ENCODE measurements around the gene WSCD2. TPM values are rescaled to one million over a fixed set of nuclear protein-coding genes. Genes with fewer than 3 reads are reported as not detected.

The WSCD2 gene
- total RNA-seq, 4 donors from 2014 or later = 0.13 to 4.6 (median 0.29) TPM

GRCh38 chr12:108169708-108170107 lies 40.6 kb downstream of the WSCD2 start:
- Histone ChIP-seq H3K36me3 (no peaks in the 10 kb centered on the region), H3K9me3 (no peaks in the 10 kb centered on the region), H3K4me1 (no peaks in the 10 kb centered on the region), H3K27me3 (peaks cover 5% of the 10 kb centered on the region), H3K4me3 (no peak overlapping the region), H3K27ac (no peak overlapping the region)
- 54% methylated on average over 2 of the region's 2 CpGs for WGBS
- no peak for TF ChIP-seq POLR2AphosphoS5 (IDR thresholded peaks at IDR 0.05)
- TF ChIP-seq EP300 (IDR thresholded peaks at IDR 0.05) = no peak
- TF ChIP-seq POLR2A (IDR thresholded peaks at IDR 0.05) = no peak
- TF ChIP-seq, protein P1, sequence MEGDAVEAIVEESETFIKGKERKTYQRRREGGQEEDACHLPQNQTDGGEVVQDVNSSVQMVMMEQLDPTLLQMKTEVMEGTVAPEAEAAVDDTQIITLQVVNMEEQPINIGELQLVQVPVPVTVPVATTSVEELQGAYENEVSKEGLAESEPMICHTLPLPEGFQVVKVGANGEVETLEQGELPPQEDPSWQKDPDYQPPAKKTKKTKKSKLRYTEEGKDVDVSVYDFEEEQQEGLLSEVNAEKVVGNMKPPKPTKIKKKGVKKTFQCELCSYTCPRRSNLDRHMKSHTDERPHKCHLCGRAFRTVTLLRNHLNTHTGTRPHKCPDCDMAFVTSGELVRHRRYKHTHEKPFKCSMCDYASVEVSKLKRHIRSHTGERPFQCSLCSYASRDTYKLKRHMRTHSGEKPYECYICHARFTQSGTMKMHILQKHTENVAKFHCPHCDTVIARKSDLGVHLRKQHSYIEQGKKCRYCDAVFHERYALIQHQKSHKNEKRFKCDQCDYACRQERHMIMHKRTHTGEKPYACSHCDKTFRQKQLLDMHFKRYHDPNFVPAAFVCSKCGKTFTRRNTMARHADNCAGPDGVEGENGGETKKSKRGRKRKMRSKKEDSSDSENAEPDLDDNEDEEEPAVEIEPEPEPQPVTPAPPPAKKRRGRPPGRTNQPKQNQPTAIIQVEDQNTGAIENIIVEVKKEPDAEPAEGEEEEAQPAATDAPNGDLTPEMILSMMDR (IDR thresholded peaks at IDR 0.05) = no peak
- DNase-seq (ENCODE audit: low spot score in 2 of 2) = no peak

DNA sequence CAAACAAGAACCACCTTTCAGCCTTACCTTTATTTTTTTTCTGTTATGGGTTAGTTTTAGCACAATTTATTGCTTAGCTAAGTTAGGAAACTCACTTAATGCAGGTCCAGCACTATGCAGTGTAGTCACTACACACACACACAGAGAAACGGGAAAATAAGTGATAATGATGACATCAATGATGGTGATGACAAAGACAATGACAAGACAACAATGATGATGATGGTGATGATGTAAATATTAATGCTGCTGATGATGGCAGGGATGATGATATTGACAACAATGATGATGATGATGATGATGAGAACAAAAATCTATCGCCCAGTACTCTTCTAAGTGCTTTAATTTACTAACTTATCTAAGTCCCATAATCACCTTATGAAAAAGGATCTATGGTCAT lies 41.1 kb downstream of the WSCD2 start:
- TF ChIP-seq POLR2A (IDR thresholded peaks at IDR 0.05) (no peak), POLR2AphosphoS5 (IDR thresholded peaks at IDR 0.05) (no peak), EP300 (IDR thresholded peaks at IDR 0.05) (no peak)
- TF ChIP-seq, protein P1 (IDR thresholded peaks at IDR 0.05) = no peak
- H3K9me3 ChIP-seq = no peaks in the 10 kb centered on the region
- 78% methylated on average over 2 of the region's 2 CpGs for WGBS
- H3K4me3 ChIP-seq = no peak overlapping the region
- no peak overlapping the region for H3K27ac ChIP-seq
- no peaks in the 10 kb centered on the region for H3K4me1 ChIP-seq
- no peak for DNase-seq (ENCODE audit: low spot score in 2 of 2)
- no peaks in the 10 kb centered on the region for H3K36me3 ChIP-seq
- H3K27me3 ChIP-seq = peaks cover 5% of the 10 kb centered on the region

- TF ChIP-seq, protein P1 (IDR thresholded peaks at IDR 0.05) = no peak
- TF ChIP-seq POLR2AphosphoS5 (IDR thresholded peaks at IDR 0.05) = no peak
- no peak for TF ChIP-seq POLR2A (IDR thresholded peaks at IDR 0.05)
- TF ChIP-seq EP300 (IDR thresholded peaks at IDR 0.05) = no peak
- Histone ChIP-seq H3K27ac (no peak overlapping the region), H3K4me1 (no peaks in the 10 kb centered on the region), H3K4me3 (no peak overlapping the region), H3K9me3 (no peaks in the 10 kb centered on the region), H3K27me3 (peaks cover 5% of the 10 kb centered on the region), H3K36me3 (no peaks in the 10 kb centered on the region)
- no peak for DNase-seq (ENCODE audit: low spot score in 2 of 2)
- 87% methylated on average over 2 of the region's 2 CpGs for WGBS
Observed at GRCh38 chr12:108172033-108172432, 42.9 kb downstream of the WSCD2 start.

DNA sequence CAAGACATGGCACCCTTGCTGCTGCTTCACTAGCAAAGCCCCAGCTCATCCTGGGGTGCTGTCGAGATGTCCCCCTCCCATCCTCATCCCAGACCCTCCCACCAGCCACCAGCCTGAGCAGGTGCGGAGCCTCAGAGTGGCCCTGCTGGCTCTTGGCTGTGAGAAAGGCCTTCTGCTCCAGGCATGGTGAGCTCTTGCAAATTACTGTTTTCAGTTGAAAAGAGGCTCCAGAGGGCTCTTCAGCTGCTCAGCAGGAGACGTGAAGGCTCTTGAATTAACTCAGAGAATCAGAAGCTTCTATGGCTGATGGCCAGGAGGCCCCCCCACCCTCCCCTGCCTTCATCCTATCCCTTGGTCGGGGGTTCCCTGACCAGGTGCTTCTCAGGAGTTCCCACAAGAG lies 44.1 kb downstream of the WSCD2 start:
- Histone ChIP-seq H3K9me3 (no peaks in the 10 kb centered on the region), H3K27me3 (peaks cover 5% of the 10 kb centered on the region), H3K36me3 (no peaks in the 10 kb centered on the region), H3K4me1 (no peaks in the 10 kb centered on the region), H3K4me3 (no peak overlapping the region), H3K27ac (no peak overlapping the region)
- DNase-seq (ENCODE audit: low spot score in 2 of 2) = no peak
- WGBS = 50% methylated on average over 1 of the region's 4 CpGs
- TF ChIP-seq POLR2AphosphoS5 (IDR thresholded peaks at IDR 0.05) (no peak), POLR2A (IDR thresholded peaks at IDR 0.05) (no peak), EP300 (IDR thresholded peaks at IDR 0.05) (no peak)
- TF ChIP-seq, protein P1 (IDR thresholded peaks at IDR 0.05) = no peak

GRCh38 chr12:108173892-108174291 lies 44.8 kb downstream of the WSCD2 start:
- WGBS = 73% methylated on average over 6 of the region's 6 CpGs
- H3K36me3 ChIP-seq = no peaks in the 10 kb centered on the region
- no peak for TF ChIP-seq EP300 (IDR thresholded peaks at IDR 0.05)
- TF ChIP-seq, protein P1 (IDR thresholded peaks at IDR 0.05) = no peak
- no peak for TF ChIP-seq POLR2A (IDR thresholded peaks at IDR 0.05)
- no peak for TF ChIP-seq POLR2AphosphoS5 (IDR thresholded peaks at IDR 0.05)
- H3K27me3 ChIP-seq = peaks cover 5% of the 10 kb centered on the region
- no peak overlapping the region for H3K4me3 ChIP-seq
- H3K4me1 ChIP-seq = no peaks in the 10 kb centered on the region
- H3K27ac ChIP-seq = no peak overlapping the region
- H3K9me3 ChIP-seq = no peaks in the 10 kb centered on the region
- no peak for DNase-seq (ENCODE audit: low spot score in 2 of 2)
